Osteocyte (in vitro differentiated cells): Measurements from ENCODE around the gene GPC1. TPM values are rescaled to one million over a fixed set of nuclear protein-coding genes. Genes with fewer than 3 reads are reported as not detected.

Experiments used
- DNase-seq: peaks from one replicate; pipeline ENCODE4 v3.0.0; 2021; ENCODE audit warnings: mixed read lengths; ENCODE audit not compliant: unreplicated experiment; ENCODE audit errors: extremely low spot score
- H3K27ac Mint-ChIP-seq: one replicate; pipeline ENCODE4 v1.8.0; 2021; ENCODE audit warnings: mild to moderate bottlenecking, mixed read lengths; ENCODE audit not compliant: unreplicated experiment
- H3K27me3 Mint-ChIP-seq: one replicate; pipeline ENCODE4 v1.8.0; 2021; ENCODE audit warnings: mixed read lengths; ENCODE audit not compliant: unreplicated experiment
- H3K36me3 Mint-ChIP-seq: one replicate; pipeline ENCODE4 v1.8.0; 2021; ENCODE audit warnings: mixed read lengths; ENCODE audit not compliant: unreplicated experiment
- H3K4me1 Mint-ChIP-seq: one replicate; pipeline ENCODE4 v1.8.0; 2021; ENCODE audit warnings: mixed read lengths; ENCODE audit not compliant: unreplicated experiment
- H3K4me3 Mint-ChIP-seq: one replicate; pipeline ENCODE4 v1.8.0; 2021; ENCODE audit warnings: mild to moderate bottlenecking, moderate library complexity, mixed read lengths; ENCODE audit not compliant: unreplicated experiment
- H3K9me3 Mint-ChIP-seq: one replicate; pipeline ENCODE4 v1.8.0; 2021; ENCODE audit warnings: mixed read lengths; ENCODE audit not compliant: unreplicated experiment
- total RNA-seq: library from RNA; stranded (reverse); gene quantifications from 2 replicates; pipeline ENCODE4 v1.2.1, GENCODE V29; 2021
- TF ChIP-seq, protein P1 (sequence below): fragments of 200-600 bp; sonication (generic); IDR thresholded peaks from 2 replicates; pipeline ENCODE4 v1.5.0; 2021; ENCODE audit warnings: antibody characterized with exemption, mild to moderate bottlenecking, moderate library complexity

Gene GPC1
- total RNA-seq, 1 donor from 2014 or later, result 148 TPM

DNA sequence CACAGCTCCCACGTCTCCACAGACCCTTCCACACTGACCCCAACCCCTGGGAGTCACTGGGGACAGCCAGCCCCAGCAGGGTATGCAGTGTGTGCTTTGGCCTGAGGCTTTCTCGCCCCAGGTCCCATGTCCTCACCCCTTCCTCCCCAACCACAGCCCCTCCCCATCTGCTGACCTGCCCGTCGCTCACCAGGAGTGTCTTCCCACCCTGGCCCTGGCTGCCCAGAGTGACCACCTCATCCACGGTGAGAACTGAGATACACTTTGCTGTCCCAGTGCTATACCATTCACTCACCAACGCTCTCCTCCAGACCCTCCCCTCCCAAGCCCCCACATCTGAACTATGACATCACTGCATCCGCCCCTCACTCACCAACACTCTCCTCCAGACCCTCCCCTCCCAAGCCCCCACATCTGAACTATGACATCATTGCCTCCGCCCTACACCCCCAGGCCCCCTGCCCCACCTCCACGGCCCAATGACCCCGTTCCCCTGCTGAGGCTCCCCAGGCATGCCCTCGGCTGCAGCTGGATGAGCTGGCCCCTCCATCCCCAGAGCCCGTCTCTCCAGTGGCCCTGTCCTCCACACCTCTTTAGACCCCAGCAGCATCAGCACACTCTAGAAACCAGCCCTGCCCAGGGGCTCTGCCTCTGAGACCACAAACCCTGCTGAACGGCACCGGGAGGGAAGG, 67.1 kb downstream of the GPC1 start:
- Mint-ChIP-seq H3K27ac (no peak overlapping the region), H3K36me3 (peaks cover 7% of the 10 kb centered on the region), H3K9me3 (no peaks in the 10 kb centered on the region), H3K4me3 (no peak overlapping the region), H3K27me3 (no peaks in the 10 kb centered on the region), H3K4me1 (no peaks in the 10 kb centered on the region)
- TF ChIP-seq, protein P1, sequence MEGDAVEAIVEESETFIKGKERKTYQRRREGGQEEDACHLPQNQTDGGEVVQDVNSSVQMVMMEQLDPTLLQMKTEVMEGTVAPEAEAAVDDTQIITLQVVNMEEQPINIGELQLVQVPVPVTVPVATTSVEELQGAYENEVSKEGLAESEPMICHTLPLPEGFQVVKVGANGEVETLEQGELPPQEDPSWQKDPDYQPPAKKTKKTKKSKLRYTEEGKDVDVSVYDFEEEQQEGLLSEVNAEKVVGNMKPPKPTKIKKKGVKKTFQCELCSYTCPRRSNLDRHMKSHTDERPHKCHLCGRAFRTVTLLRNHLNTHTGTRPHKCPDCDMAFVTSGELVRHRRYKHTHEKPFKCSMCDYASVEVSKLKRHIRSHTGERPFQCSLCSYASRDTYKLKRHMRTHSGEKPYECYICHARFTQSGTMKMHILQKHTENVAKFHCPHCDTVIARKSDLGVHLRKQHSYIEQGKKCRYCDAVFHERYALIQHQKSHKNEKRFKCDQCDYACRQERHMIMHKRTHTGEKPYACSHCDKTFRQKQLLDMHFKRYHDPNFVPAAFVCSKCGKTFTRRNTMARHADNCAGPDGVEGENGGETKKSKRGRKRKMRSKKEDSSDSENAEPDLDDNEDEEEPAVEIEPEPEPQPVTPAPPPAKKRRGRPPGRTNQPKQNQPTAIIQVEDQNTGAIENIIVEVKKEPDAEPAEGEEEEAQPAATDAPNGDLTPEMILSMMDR, result no peak
- peak; percentile 79 for DNase-seq

DNA sequence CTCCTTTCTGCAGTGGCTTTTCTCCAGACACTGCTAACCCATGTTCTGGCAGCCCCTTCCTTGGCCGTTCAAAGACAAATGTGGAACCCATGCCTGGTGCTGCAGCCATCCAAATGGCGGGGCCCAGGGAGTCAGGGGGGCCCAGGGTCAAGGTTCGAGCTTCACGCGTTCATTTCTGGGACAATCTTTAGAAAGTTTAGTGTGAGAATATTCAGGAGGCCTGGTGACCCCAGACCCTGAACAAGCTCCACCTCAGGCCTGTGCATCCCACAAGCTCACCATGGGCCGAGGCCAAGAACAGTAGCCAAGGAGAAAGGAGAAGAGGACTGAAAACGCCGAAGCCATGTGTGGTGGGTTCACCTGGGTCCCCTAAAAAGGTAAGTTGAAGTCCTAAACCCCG, 67.9 kb downstream of the GPC1 start:
- no peaks in the 10 kb centered on the region for H3K4me1 Mint-ChIP-seq
- no peaks in the 10 kb centered on the region for H3K9me3 Mint-ChIP-seq
- H3K36me3 Mint-ChIP-seq, result peaks cover 7% of the 10 kb centered on the region
- no peaks in the 10 kb centered on the region for H3K27me3 Mint-ChIP-seq
- no peak overlapping the region for H3K27ac Mint-ChIP-seq
- peak; percentile 79 for DNase-seq
- H3K4me3 Mint-ChIP-seq, result no peak overlapping the region
- TF ChIP-seq, protein P1, result no peak

DNA sequence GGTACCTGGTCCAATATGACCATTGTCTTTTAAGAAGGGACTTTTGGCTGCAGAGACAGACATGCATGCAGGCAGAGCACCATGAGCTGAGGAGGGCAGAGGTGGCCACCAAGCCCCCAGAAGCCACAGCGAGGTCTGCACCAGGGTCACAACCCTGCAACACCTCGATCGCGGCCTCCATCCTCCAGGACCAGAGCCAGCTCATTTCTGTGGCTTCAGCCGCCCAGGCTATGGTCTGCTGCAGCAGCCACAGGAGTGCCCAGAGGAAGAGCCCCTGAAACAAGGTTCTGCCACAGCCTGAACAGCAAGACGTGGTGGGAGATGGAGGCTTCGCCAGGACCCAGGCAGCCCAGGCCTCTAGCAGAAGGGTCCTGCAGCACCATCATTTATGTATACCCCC, 68.4 kb downstream of the GPC1 start:
- Mint-ChIP-seq H3K4me1 (no peaks in the 10 kb centered on the region), H3K4me3 (no peak overlapping the region), H3K9me3 (no peaks in the 10 kb centered on the region), H3K27me3 (no peaks in the 10 kb centered on the region), H3K36me3 (peaks cover 9% of the 10 kb centered on the region), H3K27ac (no peak overlapping the region)
- TF ChIP-seq, protein P1, result no peak
- DNase-seq, result peak; percentile 64

DNA sequence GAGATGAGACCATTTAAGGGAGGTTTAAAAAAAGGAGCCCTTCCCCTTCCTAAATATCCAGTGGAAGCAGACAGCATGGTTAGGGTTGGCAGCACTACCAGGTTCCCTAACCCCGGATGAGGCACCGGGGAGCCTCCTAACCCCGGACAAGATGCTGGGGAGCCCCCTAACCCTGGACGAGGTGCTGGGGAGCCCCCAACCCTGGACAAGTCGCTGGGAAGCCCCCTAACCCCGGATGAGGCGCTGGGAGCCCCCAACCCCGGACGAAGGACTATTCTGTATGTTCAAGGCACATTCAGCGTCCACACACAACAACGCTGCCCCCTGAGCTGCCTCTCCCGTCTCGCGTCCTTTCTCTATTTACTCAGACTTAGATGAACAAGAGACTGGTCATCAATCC, 70.4 kb downstream of the GPC1 start:
- TF ChIP-seq, protein P1, result no peak
- Mint-ChIP-seq H3K27me3 (no peaks in the 10 kb centered on the region), H3K4me3 (no peak overlapping the region), H3K27ac (no peak overlapping the region), H3K4me1 (no peaks in the 10 kb centered on the region), H3K36me3 (peaks cover 14% of the 10 kb centered on the region), H3K9me3 (no peaks in the 10 kb centered on the region)
- peak; percentile 76 for DNase-seq

DNA sequence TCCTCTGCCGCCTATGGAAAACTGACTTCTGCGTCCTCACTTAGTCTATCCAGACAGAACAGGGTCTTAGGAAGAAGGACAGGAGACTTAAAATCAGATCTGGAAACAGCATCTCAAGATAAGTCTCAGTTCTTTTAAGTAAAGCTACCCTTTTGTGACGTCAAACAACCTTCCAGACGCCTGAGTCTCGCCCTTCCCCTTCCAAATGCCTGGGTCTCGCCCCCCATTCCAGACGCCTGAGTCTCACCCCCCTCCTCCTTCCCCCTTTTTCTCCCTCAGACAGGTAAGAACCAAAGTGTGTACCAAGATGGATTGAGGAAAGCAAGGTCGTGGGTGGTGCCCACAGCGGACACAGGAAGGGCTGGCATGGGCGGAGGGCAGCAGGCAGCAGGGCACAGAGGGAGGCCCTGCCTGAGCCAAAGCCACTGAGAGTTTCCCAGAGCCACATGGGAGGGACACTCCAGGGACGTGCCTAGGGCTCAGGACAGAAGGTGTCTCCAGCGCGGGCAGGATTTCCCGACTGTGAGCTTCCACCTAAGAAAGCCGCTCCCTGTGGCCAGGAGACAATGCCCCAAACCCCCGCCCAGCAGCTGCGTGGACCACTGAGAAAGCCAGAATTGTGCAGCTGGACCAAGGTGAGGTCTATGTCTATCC, 71.1 kb downstream of the GPC1 start:
- Mint-ChIP-seq H3K4me1 (no peaks in the 10 kb centered on the region), H3K27ac (no peak overlapping the region), H3K36me3 (peaks cover 16% of the 10 kb centered on the region), H3K27me3 (no peaks in the 10 kb centered on the region), H3K9me3 (no peaks in the 10 kb centered on the region), H3K4me3 (no peak overlapping the region)
- TF ChIP-seq, protein P1, result no peak
- peak; percentile 75 for DNase-seq
